Activated B cell treated with CpG ODN at 0.5 μM for 24 hours (primary cell): ENCODE measurements around the gene CETP. TPM values are rescaled to one million over a fixed set of nuclear protein-coding genes. Genes with fewer than 3 reads are reported as not detected.

Source experiments
- ATAC-seq: fragments of 200-7000 bp; cut with Tn5 transposase; one replicate; pipeline ENCODE4 v1.10.0; 2021; ENCODE audit warnings: low read depth, mild to moderate bottlenecking, moderate library complexity
- CTCF ChIA-PET: fragments of 350-600 bp; sonication (Branson Sonifier 250); formaldehyde crosslinking; loops from one replicate; lab custom pipeline; 2021; ENCODE audit warnings: antibody characterized with exemption; lab: Charles Lee
- POLR2A ChIA-PET: fragments of 350-600 bp; sonication (Branson Sonifier 250); formaldehyde crosslinking; loops from one replicate; lab custom pipeline; 2021; ENCODE audit warnings: antibody characterized with exemption; lab: Charles Lee
- DNase-seq: peaks from one replicate; pipeline ENCODE4 v3.0.0; 2022
- H3K27ac Mint-ChIP-seq: one replicate; pipeline ENCODE4 v1.8.0; 2020; ENCODE audit warnings: mixed read lengths
- H3K27me3 Mint-ChIP-seq: one replicate; pipeline ENCODE4 v1.8.0; 2021; ENCODE audit warnings: mixed read lengths
- H3K36me3 Mint-ChIP-seq: one replicate; pipeline ENCODE4 v1.8.0; 2021; ENCODE audit warnings: low read depth, mixed read lengths
- H3K4me1 Mint-ChIP-seq: one replicate; pipeline ENCODE4 v1.8.0; 2021; ENCODE audit warnings: mixed read lengths
- H3K4me3 Mint-ChIP-seq: one replicate; pipeline ENCODE4 v1.8.0; 2020; ENCODE audit warnings: mild to moderate bottlenecking, mixed read lengths
- H3K9me3 Mint-ChIP-seq: one replicate; pipeline ENCODE4 v1.8.0; 2020; ENCODE audit warnings: mixed read lengths
- intact Hi-C: fragments of 100-400 bp; cut with micrococcal nuclease; formaldehyde crosslinking; loops from one replicate; pipeline ENCODE4 v1.15.1; 2024
- total RNA-seq: library from RNA; stranded (reverse); gene quantifications from 2 replicates; pipeline ENCODE4 v1.2.3, GENCODE V29; 2022
- TF ChIP-seq, protein P1 (sequence below): fragments of 200-600 bp; IDR thresholded peaks from one replicate; pipeline ENCODE4 v1.8.0; 2022; ENCODE audit warnings: antibody characterized with exemption, mild to moderate bottlenecking

Gene CETP
- total RNA-seq, 1 donor from 2014 or later: 1.4 TPM

DNA sequence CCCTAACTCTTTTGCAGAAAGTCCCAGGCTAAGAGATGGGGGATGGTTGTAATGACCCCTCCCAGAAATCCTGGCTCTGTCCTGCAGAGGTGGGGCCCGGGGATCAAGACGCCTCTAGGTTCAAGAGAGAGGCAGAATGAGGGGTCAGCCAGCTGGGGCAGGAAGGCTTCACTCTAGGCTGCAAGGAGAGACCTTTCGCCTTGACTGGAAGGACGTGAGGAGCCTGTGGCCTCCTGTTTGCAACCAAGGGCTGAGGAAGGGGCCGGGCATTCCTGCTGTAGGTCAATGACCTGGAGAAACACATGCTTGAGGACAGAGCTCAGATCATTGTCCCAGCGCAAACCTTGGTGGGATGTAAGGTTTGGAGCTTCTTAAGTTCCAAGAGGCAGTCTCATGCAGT, 8.7 kb upstream of the CETP start:
- no peak overlapping the region for H3K4me3 Mint-ChIP-seq
- no peaks in the 10 kb centered on the region for H3K27me3 Mint-ChIP-seq
- intact Hi-C loops: loop anchor here (5.0 kb wide), 1 partner anchor 39 kb away; no protein-coding TSS in a partner anchor
- POLR2A ChIA-PET: interaction anchor here (0.9 to 3.4 kb wide), 7 partner anchors 11 to 288 kb away, joined by 3 to 35 read pairs (median 4); no protein-coding TSS in a partner anchor
- H3K27ac Mint-ChIP-seq: no peak overlapping the region
- CTCF ChIA-PET: interaction anchor here (1.7 to 4.4 kb wide), 3 partner anchors 12 to 85 kb away, joined by 5 to 33 read pairs (median 27); partner anchors contain the start of gene HERPUD1
- H3K36me3 Mint-ChIP-seq: peaks cover 5% of the 10 kb centered on the region
- H3K9me3 Mint-ChIP-seq: no peaks in the 10 kb centered on the region
- TF ChIP-seq, protein P1, sequence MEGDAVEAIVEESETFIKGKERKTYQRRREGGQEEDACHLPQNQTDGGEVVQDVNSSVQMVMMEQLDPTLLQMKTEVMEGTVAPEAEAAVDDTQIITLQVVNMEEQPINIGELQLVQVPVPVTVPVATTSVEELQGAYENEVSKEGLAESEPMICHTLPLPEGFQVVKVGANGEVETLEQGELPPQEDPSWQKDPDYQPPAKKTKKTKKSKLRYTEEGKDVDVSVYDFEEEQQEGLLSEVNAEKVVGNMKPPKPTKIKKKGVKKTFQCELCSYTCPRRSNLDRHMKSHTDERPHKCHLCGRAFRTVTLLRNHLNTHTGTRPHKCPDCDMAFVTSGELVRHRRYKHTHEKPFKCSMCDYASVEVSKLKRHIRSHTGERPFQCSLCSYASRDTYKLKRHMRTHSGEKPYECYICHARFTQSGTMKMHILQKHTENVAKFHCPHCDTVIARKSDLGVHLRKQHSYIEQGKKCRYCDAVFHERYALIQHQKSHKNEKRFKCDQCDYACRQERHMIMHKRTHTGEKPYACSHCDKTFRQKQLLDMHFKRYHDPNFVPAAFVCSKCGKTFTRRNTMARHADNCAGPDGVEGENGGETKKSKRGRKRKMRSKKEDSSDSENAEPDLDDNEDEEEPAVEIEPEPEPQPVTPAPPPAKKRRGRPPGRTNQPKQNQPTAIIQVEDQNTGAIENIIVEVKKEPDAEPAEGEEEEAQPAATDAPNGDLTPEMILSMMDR: no peak
- ATAC-seq (no peak), DNase-seq (no peak)
- peaks cover 45% of the 10 kb centered on the region for H3K4me1 Mint-ChIP-seq

DNA sequence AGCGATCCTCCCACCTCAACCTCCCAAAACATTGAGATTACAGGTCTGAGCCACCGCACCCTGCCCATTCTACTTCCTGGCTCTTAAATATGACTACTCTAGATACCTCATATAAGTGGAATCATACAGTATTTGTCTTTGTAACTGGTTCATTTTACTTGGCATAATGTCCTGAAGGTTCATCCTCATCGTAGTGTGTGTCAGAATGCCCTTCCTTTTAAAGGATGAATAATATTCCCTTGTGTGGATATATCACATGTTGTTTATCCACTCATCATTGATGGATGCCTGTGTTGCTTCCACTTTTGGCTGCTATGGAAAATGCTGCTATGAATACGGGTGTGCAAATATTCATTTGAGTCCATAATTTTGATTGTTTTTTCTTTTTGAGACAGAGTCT, 5.7 kb upstream of the CETP start:
- CTCF ChIA-PET: no interaction called here
- H3K4me3 Mint-ChIP-seq: no peak overlapping the region
- ATAC-seq: no peak

DNA sequence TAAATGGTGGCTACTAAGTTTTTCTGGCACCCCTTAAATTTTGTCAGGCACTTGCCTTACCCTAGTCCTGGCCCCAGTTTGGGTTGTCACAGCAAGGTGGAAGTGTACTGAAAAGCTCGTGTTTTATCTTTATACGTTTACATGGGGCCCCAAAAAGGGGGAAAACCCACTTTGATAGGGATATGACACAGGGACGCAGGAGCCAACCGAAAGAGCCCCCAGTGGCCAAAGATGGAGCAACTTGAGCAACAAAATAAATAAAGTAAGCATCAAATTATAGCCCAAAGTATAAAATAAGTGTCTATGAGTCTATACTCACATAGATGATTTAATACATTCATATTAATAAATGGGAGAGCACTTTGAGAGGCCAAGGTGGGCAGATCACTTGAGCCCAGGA, 5.0 kb upstream of the CETP start:
- Mint-ChIP-seq H3K27me3 (no peaks in the 10 kb centered on the region), H3K4me3 (no peak overlapping the region), H3K9me3 (no peaks in the 10 kb centered on the region), H3K27ac (no peak overlapping the region), H3K36me3 (no peaks in the 10 kb centered on the region), H3K4me1 (peaks cover 18% of the 10 kb centered on the region)
- CTCF ChIA-PET: no interaction called here
- TF ChIP-seq, protein P1: no peak
- POLR2A ChIA-PET: interaction anchor here (0.6 to 1.0 kb wide), 2 partner anchors 13 to 229 kb away, joined by 4 to 5 read pairs; partner anchors contain the start of genes PSME3IP1 and RSPRY1
- no peak for DNase-seq
- no peak for ATAC-seq
- intact Hi-C loops: no loop called here

More for the DNA sequence above, 5.7 kb upstream of the CETP start:
- Mint-ChIP-seq H3K4me1 (peaks cover 25% of the 10 kb centered on the region), H3K27ac (no peak overlapping the region), H3K27me3 (no peaks in the 10 kb centered on the region), H3K36me3 (no peaks in the 10 kb centered on the region), H3K9me3 (no peaks in the 10 kb centered on the region)
- TF ChIP-seq, protein P1: no peak
- POLR2A ChIA-PET: interaction anchor here (1.0 kb wide), 1 partner anchor 12 kb away, joined by 5 read pairs; no protein-coding TSS in a partner anchor
- intact Hi-C loops: no loop called here
- DNase-seq: no peak

DNA sequence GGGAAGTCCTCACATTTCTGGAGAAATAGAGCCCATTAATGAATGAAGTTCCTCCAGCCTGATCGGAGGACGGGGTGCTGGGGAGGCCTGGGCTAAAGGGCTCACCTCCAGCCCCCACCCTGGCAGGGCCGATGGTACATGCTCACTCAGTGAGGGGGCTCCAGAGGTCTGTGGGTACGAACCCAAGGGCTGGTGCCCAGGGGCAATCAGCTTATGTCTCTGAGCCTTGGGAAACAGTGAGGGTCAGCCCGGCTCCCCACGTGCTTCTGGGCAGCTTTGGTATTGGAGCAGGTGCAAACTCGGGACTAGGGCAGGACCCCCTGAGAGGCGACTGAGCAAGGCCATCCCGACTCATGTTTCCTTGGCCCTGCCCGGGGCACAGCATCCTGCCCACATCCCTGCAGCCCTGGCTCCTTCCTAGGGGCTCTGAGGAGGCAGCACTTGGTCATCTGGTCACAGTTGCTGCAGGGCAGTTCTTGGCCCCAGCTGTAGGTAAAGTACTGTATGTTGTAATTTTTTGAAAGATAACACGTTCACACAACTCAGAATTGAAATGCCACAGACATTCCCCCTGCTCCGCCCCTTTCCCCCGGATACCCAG, 969 bp upstream of the CETP start:
- Mint-ChIP-seq H3K27me3 (no peaks in the 10 kb centered on the region), H3K9me3 (no peaks in the 10 kb centered on the region), H3K4me3 (no peak overlapping the region), H3K27ac (no peak overlapping the region), H3K4me1 (peaks cover 24% of the 10 kb centered on the region), H3K36me3 (no peaks in the 10 kb centered on the region)
- TF ChIP-seq, protein P1: no peak
- ChIA-PET CTCF (interaction anchor here (6.9 kb wide), 1 partner anchor 81 kb away, joined by 53 read pairs; no protein-coding TSS in a partner anchor), POLR2A (no interaction called here)
- ATAC-seq (no peak), DNase-seq (no peak)
- intact Hi-C loops: loop anchor here (10.0 kb wide), 1 partner anchor 454 kb away; no protein-coding TSS in a partner anchor

DNA sequence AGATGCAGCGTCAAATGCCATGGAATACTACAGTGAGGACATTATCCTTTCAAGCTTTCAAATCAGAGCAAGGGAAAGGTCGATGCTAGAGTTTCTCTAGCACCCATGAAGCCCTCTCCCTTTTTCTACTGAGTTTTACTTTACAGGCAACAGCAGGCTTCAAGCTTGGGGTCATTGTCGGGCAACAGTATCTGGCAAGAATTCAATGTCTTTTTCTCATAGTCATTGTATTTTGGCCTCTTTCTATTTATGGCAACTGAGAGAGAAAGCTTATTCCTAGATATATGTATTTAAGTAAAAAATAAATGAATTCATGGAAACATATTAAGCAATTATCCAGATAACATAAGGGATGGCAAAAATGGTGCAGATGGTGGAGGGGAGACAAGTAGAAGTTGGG, 364 bp upstream of the CETP start:
- TF ChIP-seq, protein P1: no peak
- no peaks in the 10 kb centered on the region for H3K9me3 Mint-ChIP-seq
- ATAC-seq (no peak), DNase-seq (no peak)
- CTCF ChIA-PET: interaction anchor here (1.2 to 6.9 kb wide), 4 partner anchors 10 to 123 kb away, joined by 3 to 108 read pairs (median 30); no protein-coding TSS in a partner anchor
- no peak overlapping the region for H3K4me3 Mint-ChIP-seq
- peaks cover 28% of the 10 kb centered on the region for H3K4me1 Mint-ChIP-seq
- H3K27me3 Mint-ChIP-seq: no peaks in the 10 kb centered on the region
- POLR2A ChIA-PET: no interaction called here
- no peaks in the 10 kb centered on the region for H3K36me3 Mint-ChIP-seq
- no peak overlapping the region for H3K27ac Mint-ChIP-seq
- intact Hi-C loops: loop anchor here (10.0 kb wide), 1 partner anchor 453 kb away; no protein-coding TSS in a partner anchor
